Neural cell (in vitro differentiated cells): ENCODE measurements around the gene METAP1D.

Experiments used
- EP300 ChIP-seq: fragments of 450-650 bp; conservative IDR thresholded peaks from 2 replicates; pipeline ENCODE4 v1.6.1; 2014; ENCODE audit warnings: antibody characterized with exemption, mild to moderate bottlenecking, moderate library complexity; ENCODE audit not compliant: poor library complexity, severe bottlenecking
- EZH2 ChIP-seq: fragments of 200-600, 300-800 bp; shearing (Covaris generic), sonication (generic); IDR thresholded peaks from 2 replicates; pipeline ENCODE4 v1.6.1; 2014; ENCODE audit warnings: antibody characterized with exemption, low read length, borderline replicate concordance, mild to moderate bottlenecking; ENCODE audit not compliant: insufficient read depth, poor library complexity, severe bottlenecking
- POLR2AphosphoS5 ChIP-seq: IDR thresholded peaks from 2 replicates; pipeline ENCODE4 v1.6.1; 2012
- RAD21 ChIP-seq: fragments of 450-650 bp; conservative IDR thresholded peaks from 2 replicates; pipeline ENCODE4 v1.6.1; 2014; ENCODE audit warnings: antibody characterized with exemption, mild to moderate bottlenecking, moderate library complexity
- REST ChIP-seq: IDR thresholded peaks from 2 replicates; pipeline ENCODE4 v1.6.1; 2012; ENCODE audit warnings: borderline replicate concordance
- SMC3 ChIP-seq: fragments of 450-650 bp; conservative IDR thresholded peaks from 2 replicates; pipeline ENCODE4 v1.6.1; 2014; ENCODE audit warnings: antibody characterized with exemption, mild to moderate bottlenecking, moderate library complexity; ENCODE audit not compliant: poor library complexity
- TAF1 ChIP-seq: IDR thresholded peaks from 2 replicates; pipeline ENCODE4 v1.6.1; 2012; ENCODE audit warnings: low read depth
- TF ChIP-seq, protein P1 (sequence below): fragments of 450-650 bp; IDR thresholded peaks from 2 replicates; pipeline ENCODE4 v1.5.1; 2014; ENCODE audit warnings: antibody characterized with exemption, mild to moderate bottlenecking, moderate library complexity; ENCODE audit not compliant: poor library complexity, severe bottlenecking

DNA sequence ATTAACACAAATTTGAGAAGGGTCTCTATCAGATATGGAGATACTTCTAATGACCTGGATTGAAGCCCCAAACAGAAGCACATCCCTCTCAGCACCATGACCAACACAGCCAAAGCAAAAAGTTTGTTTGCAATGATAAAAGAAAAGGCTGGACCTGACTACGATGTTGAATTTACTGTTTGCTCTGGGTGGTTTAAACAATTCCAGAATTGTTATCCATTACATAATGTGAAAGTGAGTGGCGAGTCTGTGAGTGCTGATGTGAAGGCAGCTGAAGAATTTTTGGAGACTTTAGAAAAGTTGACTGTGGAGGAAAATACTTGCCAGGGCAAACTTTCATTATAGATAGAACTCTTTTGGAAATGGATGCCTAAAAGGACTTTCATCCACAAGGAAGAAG is 120.4 kb downstream of the METAP1D start:
- TF ChIP-seq, protein P1, sequence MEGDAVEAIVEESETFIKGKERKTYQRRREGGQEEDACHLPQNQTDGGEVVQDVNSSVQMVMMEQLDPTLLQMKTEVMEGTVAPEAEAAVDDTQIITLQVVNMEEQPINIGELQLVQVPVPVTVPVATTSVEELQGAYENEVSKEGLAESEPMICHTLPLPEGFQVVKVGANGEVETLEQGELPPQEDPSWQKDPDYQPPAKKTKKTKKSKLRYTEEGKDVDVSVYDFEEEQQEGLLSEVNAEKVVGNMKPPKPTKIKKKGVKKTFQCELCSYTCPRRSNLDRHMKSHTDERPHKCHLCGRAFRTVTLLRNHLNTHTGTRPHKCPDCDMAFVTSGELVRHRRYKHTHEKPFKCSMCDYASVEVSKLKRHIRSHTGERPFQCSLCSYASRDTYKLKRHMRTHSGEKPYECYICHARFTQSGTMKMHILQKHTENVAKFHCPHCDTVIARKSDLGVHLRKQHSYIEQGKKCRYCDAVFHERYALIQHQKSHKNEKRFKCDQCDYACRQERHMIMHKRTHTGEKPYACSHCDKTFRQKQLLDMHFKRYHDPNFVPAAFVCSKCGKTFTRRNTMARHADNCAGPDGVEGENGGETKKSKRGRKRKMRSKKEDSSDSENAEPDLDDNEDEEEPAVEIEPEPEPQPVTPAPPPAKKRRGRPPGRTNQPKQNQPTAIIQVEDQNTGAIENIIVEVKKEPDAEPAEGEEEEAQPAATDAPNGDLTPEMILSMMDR = no peak
- no peak for TF ChIP-seq REST
- no peak for TF ChIP-seq POLR2AphosphoS5
- no peak for TF ChIP-seq EZH2
- no peak for TF ChIP-seq TAF1
- no peak for TF ChIP-seq EP300
- TF ChIP-seq RAD21 = no peak
- TF ChIP-seq SMC3 = no peak
